ENCODE results near the gene ARHGAP23.

- TF ChIP-seq CTCF (conservative IDR thresholded peaks at IDR 0.05) (no peak), ZFX (IDR thresholded peaks at IDR 0.05) (no peak)
These were observed 122.9 kb downstream of the ARHGAP23 start for GRCh38 chr17:38551121-38551520.

Measured in C4-2B (cell line).